Measurements from ENCODE around the gene HOMER3. TPM values are rescaled to one million over a fixed set of nuclear protein-coding genes. Genes with fewer than 3 reads are reported as not detected.

Gene HOMER3
- total and polyA plus RNA-seq, 2 of the 13 experiments (the other 11 are each of a cell fraction or from before 2014, with no cell fraction given) = 21.3 to 27.3 TPM

DNA sequence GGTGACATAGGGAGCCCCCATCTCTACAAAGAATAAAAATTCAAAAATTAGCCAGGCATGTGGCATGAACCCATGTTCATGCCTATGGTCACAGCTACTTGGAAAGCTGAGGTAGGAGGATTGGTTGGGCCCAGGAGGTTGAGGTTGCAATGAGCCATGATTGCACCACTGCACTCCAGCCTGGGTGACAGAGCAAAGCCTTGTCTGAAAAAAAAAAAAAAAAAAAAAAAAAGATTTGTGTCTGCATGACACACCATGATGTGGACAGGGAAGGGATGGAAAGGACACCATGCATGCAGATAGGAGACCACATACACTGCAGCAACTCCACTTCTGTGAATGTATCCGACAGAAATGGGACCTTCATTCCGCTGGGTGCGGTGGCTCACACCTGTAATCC, 34.0 kb upstream of the HOMER3 start:
- POLR2A ChIA-PET = no interaction called here
- DNase-seq (ENCODE audit: low spot score) = no peak

DNA sequence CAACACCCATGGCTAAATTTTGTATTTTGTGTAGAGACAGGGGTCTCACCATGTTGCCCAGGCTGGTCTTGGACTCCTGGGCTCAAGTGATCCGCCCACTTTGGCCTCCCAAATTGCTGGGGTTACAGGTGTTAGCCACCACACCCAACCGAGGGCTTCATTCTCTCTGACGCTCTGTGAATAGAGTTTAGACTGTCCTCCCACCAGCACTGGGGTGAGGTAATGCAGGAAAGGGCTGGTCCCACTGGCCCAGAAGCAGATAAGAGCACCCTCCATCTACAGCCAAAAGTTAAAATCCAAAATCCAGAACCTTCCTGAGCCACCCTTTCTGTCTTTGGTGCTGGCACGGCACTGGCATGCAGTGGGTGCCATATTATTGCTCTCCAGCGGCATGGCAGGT, 31.8 kb upstream of the HOMER3 start:
- Histone ChIP-seq H3K27ac (ENCODE audit: extremely low read length, insufficient read depth, low read length) (no peak overlapping the region), H3K4me1 (ENCODE audit: insufficient read depth, low read length) (peaks cover 65% of the 10 kb centered on the region), H3K4me3 (replicated peaks in 1 of 3; ENCODE audit: insufficient read depth in 1 of 3, low read depth in 2 of 3, low read length in 3 of 3) (no peak overlapping the region), H3K9ac (ENCODE audit: insufficient read depth, low read depth, low read length) (no peak overlapping the region), H3K79me2 (ENCODE audit: insufficient read depth, low read length) (no peaks in the 10 kb centered on the region), H4K20me1 (ENCODE audit: insufficient read depth, low read length) (no peaks in the 10 kb centered on the region), H3K27me3 (ENCODE audit: control insufficient read depth in 1 of 2, insufficient read depth in 2 of 2, low read length in 2 of 2) (no peaks in the 10 kb centered on the region), H2AFZ (ENCODE audit: low read length) (no peak overlapping the region), H3K9me3 (ENCODE audit: low read length) (no peaks in the 10 kb centered on the region), H3K4me2 (ENCODE audit: low read depth, low read length) (no peak overlapping the region), H3K36me3 (replicated peaks in 1 of 2; ENCODE audit: control insufficient read depth in 1 of 2, insufficient read depth in 2 of 2, low read length in 2 of 2) (no peaks in the 10 kb centered on the region)
- ATAC-seq = no peak; the same call in 2 of the 3 replicates
- in situ Hi-C loops (cut with HindIII; ENCODE audit: extremely low pct_ligation_motif_present, low pct_unique_long_range_greater_than_20kb) = no loop called here
- ChIA-PET CTCF (ENCODE audit: low intra/inter-chr PET ratio, low total read pairs) (no interaction called here), POLR2A (interaction anchor here (0.7 kb wide), 1 partner anchor 20 kb away, joined by 3 read pairs; no protein-coding TSS in a partner anchor)
- intact Hi-C loops (cut with micrococcal nuclease; ENCODE audit: unreplicated experiment) = no loop called here
- DNase-seq (ENCODE audit: low spot score) = no peak
- TF ChIP-seq ZNF460 (CRISPR knock-in tag; IDR thresholded peaks at IDR 0.05; ENCODE audit: borderline replicate concordance) = peak; percentile 72; the same call in 1 of the 2 replicates
- TF ChIP-seq TCF7 (IDR thresholded peaks at IDR 0.05; ENCODE audit: low read depth) = no peak
- no peak for FAIRE-seq
- no TSS peak for BruUV-seq (replicated peaks)
- WGBS (ENCODE audit: low lambda C conversion rate) = 48% methylated on average over 4 of the region's 5 CpGs

More for the DNA sequence above, 34.0 kb upstream of the HOMER3 start:
- H3K27me3 ChIP-seq (ENCODE audit: control insufficient read depth in 1 of 2, insufficient read depth in 2 of 2, low read length in 2 of 2) = no peaks in the 10 kb centered on the region
- ATAC-seq (no peak), FAIRE-seq (no peak)
- no peak overlapping the region for H3K27ac ChIP-seq (ENCODE audit: extremely low read length, insufficient read depth, low read length)
- WGBS (ENCODE audit: low lambda C conversion rate) = 87% methylated on average over 3 of the region's 3 CpGs
- no peak for TF ChIP-seq ZNF431 (CRISPR knock-in tag; IDR thresholded peaks at IDR 0.05; ENCODE audit: borderline replicate concordance, low read depth)
- no peak for TF ChIP-seq PITX1 (CRISPR knock-in tag; IDR thresholded peaks at IDR 0.05)
- no peak for TF ChIP-seq ZNF44 (CRISPR knock-in tag; IDR thresholded peaks at IDR 0.05)
- TF ChIP-seq CREM (IDR thresholded peaks at IDR 0.05) = no peak
- no peak for TF ChIP-seq CREM (CRISPR knock-in tag; IDR thresholded peaks at IDR 0.05)
- TF ChIP-seq ERF (CRISPR knock-in tag; IDR thresholded peaks at IDR 0.05) = no peak
- no peak for TF ChIP-seq CBX5 (CRISPR knock-in tag; IDR thresholded peaks at IDR 0.05; ENCODE audit: borderline replicate concordance)
- TF ChIP-seq ZNF263 (CRISPR knock-in tag; IDR thresholded peaks at IDR 0.05) = no peak
- TF ChIP-seq ZNF30 (CRISPR knock-in tag; IDR thresholded peaks at IDR 0.05) = no peak
- TF ChIP-seq, protein P1, sequence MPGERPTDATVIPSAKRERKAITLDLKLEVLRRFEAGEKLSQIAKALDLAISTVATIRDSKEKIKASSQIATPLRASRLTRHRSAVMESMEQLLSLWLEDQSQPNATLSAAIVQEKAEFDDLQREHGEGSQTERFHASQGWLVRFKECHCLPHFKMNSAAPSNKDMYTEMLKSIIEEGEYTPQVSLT (CRISPR knock-in tag; IDR thresholded peaks at IDR 0.05; ENCODE audit: borderline replicate concordance, low read depth) = no peak
- TF ChIP-seq ZNF670 (CRISPR knock-in tag; IDR thresholded peaks at IDR 0.05; ENCODE audit: borderline replicate concordance) = no peak
- no peak for TF ChIP-seq ZNF160 (CRISPR knock-in tag; IDR thresholded peaks at IDR 0.05)
- no peak for TF ChIP-seq ZNF546 (CRISPR knock-in tag; conservative IDR thresholded peaks at IDR 0.05)
- TF ChIP-seq ZNF235 (CRISPR knock-in tag; IDR thresholded peaks at IDR 0.05; ENCODE audit: borderline replicate concordance) = no peak
- no peak for TF ChIP-seq ELF4 (CRISPR knock-in tag; IDR thresholded peaks at IDR 0.05; ENCODE audit: borderline replicate concordance)
- no peak for TF ChIP-seq ZBTB21 (CRISPR knock-in tag; IDR thresholded peaks at IDR 0.05)
- no peak for TF ChIP-seq RFXANK (CRISPR knock-in tag; IDR thresholded peaks at IDR 0.05)
- TF ChIP-seq ZNF20 (CRISPR knock-in tag; IDR thresholded peaks at IDR 0.05) = no peak
- BruUV-seq (replicated peaks) = no TSS peak
- H3K79me2 ChIP-seq (ENCODE audit: insufficient read depth, low read length) = no peaks in the 10 kb centered on the region
- in situ Hi-C loops (cut with HindIII; ENCODE audit: extremely low pct_ligation_motif_present, low pct_unique_long_range_greater_than_20kb) (no loop called here), intact Hi-C loops (cut with micrococcal nuclease; ENCODE audit: unreplicated experiment) (no loop called here)
- no peaks in the 10 kb centered on the region for H3K9me3 ChIP-seq (ENCODE audit: low read length)
- H3K36me3 ChIP-seq (replicated peaks in 1 of 2; ENCODE audit: control insufficient read depth in 1 of 2, insufficient read depth in 2 of 2, low read length in 2 of 2) = no peaks in the 10 kb centered on the region
- no peaks in the 10 kb centered on the region for H4K20me1 ChIP-seq (ENCODE audit: insufficient read depth, low read length)
- no peak overlapping the region for H3K4me2 ChIP-seq (ENCODE audit: low read depth, low read length)
- H3K9ac ChIP-seq (ENCODE audit: insufficient read depth, low read depth, low read length) = no peak overlapping the region
- H3K4me1 ChIP-seq (ENCODE audit: insufficient read depth, low read length) = peaks cover 60% of the 10 kb centered on the region
- no peak overlapping the region for H3K4me3 ChIP-seq (replicated peaks in 1 of 3; ENCODE audit: insufficient read depth in 1 of 3, low read depth in 2 of 3, low read length in 3 of 3)
- CTCF ChIA-PET (ENCODE audit: low intra/inter-chr PET ratio, low total read pairs) = no interaction called here
- no peak overlapping the region for H2AFZ ChIP-seq (ENCODE audit: low read length)
